Keratinocyte (primary cell): ENCODE measurements around the gene C10orf90. TPM values are rescaled to one million over a fixed set of nuclear protein-coding genes. Genes with fewer than 3 reads are reported as not detected.

Source experiments
- DNase-seq: peaks from one replicate; pipeline ENCODE4 v3.0.0-alpha.2; 2011; ENCODE audit warnings: low read depth, missing footprints, low spot score
- FAIRE-seq: peaks from 2 replicates; lab custom pipeline; 2011; peaks lifted over from hg19 to GRCh38; lab: Jason Lieb, UNC
- H2AFZ ChIP-seq: 2 replicates; pipeline ENCODE4 v1.6.0; 2012; ENCODE audit warnings: low read length, control low read depth, inconsistent platforms; ENCODE audit not compliant: control insufficient read depth
- H3K27ac ChIP-seq: 2 replicates; pipeline ENCODE4 v1.5.1; 2011; ENCODE audit warnings: low read length; ENCODE audit not compliant: control insufficient read depth, insufficient read depth
- H3K27me3 ChIP-seq: 3 replicates; pipeline ENCODE4 v1.6.0; 2011; ENCODE audit warnings: low read length; ENCODE audit not compliant: control insufficient read depth, insufficient read depth; ENCODE audit errors: extremely low read depth
- H3K36me3 ChIP-seq, 2 experiments: 2 replicates in 1 of 2; 3 replicates in 1 of 2; pipeline ENCODE4 v1.5.1; 2011; ENCODE audit warnings: low read length in 2 of 2, mild to moderate bottlenecking in 1 of 2; ENCODE audit not compliant: control insufficient read depth in 2 of 2, insufficient read depth in 2 of 2; ENCODE audit errors: extremely low read depth in 1 of 2
- H3K4me1 ChIP-seq: 3 replicates; pipeline ENCODE4 v1.5.1; 2011; ENCODE audit warnings: low read length; ENCODE audit not compliant: control insufficient read depth, insufficient read depth; ENCODE audit errors: extremely low read depth
- H3K4me2 ChIP-seq: 3 replicates; pipeline ENCODE4 v1.6.0; 2011; ENCODE audit warnings: low read depth, low read length; ENCODE audit not compliant: control insufficient read depth, insufficient read depth; ENCODE audit errors: extremely low read depth
- H3K4me3 ChIP-seq, 3 experiments: fragments of 200-600 bp in 1 of 3; sonication (generic) in 1 of 3; 2 replicates in 2 of 3; 3 replicates in 1 of 3; pipeline ENCODE4 v1.5.1; 2011 to 2016; ENCODE audit warnings: low read length in 3 of 3, mild to moderate bottlenecking in 3 of 3, control low read depth in 2 of 3, inconsistent platforms in 1 of 3, low read depth in 1 of 3, mixed read lengths in 1 of 3, mixed run types in 1 of 3, moderate library complexity in 1 of 3; ENCODE audit not compliant: control insufficient read depth in 2 of 3, insufficient read depth in 2 of 3; ENCODE audit errors: extremely low read depth in 1 of 3
- H3K79me2 ChIP-seq: 2 replicates; pipeline ENCODE4 v1.6.0; 2012; ENCODE audit warnings: low read length; ENCODE audit not compliant: control insufficient read depth, insufficient read depth
- H3K9ac ChIP-seq: 3 replicates; pipeline ENCODE4 v1.6.0; 2011; ENCODE audit warnings: low read length; ENCODE audit not compliant: control insufficient read depth, insufficient read depth; ENCODE audit errors: extremely low read depth
- H3K9me1 ChIP-seq: 3 replicates; pipeline ENCODE4 v1.6.0; 2011; ENCODE audit warnings: low read length; ENCODE audit not compliant: control insufficient read depth, insufficient read depth; ENCODE audit errors: extremely low read depth
- H3K9me3 ChIP-seq: 2 replicates; pipeline ENCODE4 v1.5.1; 2012; ENCODE audit warnings: low read depth, low read length; ENCODE audit not compliant: control insufficient read depth
- H4K20me1 ChIP-seq: 3 replicates; pipeline ENCODE4 v1.6.0; 2011; ENCODE audit warnings: low read length; ENCODE audit not compliant: control insufficient read depth, insufficient read depth; ENCODE audit errors: extremely low read depth
- CTCF ChIP-seq, 3 experiments: IDR thresholded peaks in 1 of 3; conservative IDR thresholded peaks in 1 of 3; optimal IDR thresholded peaks in 1 of 3; 2 replicates in 2 of 3; 3 replicates in 1 of 3; pipeline versions ENCODE3 to v1.5.1; 2011; ENCODE audit warnings: low read length in 3 of 3, mild to moderate bottlenecking in 3 of 3, moderate library complexity in 2 of 3, control low read depth in 1 of 3, inconsistent platforms in 1 of 3; ENCODE audit not compliant: insufficient read depth in 2 of 3; ENCODE audit errors: extremely low read depth in 1 of 3
- EZH2 ChIP-seq: IDR thresholded peaks from one replicate; pipeline ENCODE4 v1.6.1; 2012; ENCODE audit warnings: inconsistent platforms, mild to moderate bottlenecking, low read length, moderate library complexity
- dilution Hi-C: fragments of 300-500 bp; cut with MboI; formaldehyde crosslinking; loops from one replicate; pipeline ENCODE4 v1.7.0; 2020; ENCODE audit warnings: low sequenced_read_pairs; ENCODE audit not compliant: extremely low pct_ligation_motif_present
- polyA plus RNA-seq, 5 experiments: library from polyadenylated mRNA; depleted of rRNA in 3 of 5; stranded (reverse) in 3 of 5; stranded (forward) in 1 of 5; unstranded in 1 of 5; fragments of >200 nt; gene quantifications; 1 replicate in 1 of 5; 2 replicates in 3 of 5; 3 replicates in 1 of 5; pipeline versions ENCODE4 v1.2.1 to v1.2.3, GENCODE V29; 2011 to 2012; ENCODE audit warnings: missing spikeins in 2 of 5, low read depth in 1 of 5, low replicate concordance in 1 of 5

Gene C10orf90
- polyA plus RNA-seq, 1 donor (not counting 4 experiments of a cell fraction or from before 2014, with no cell fraction given): not detected

- dilution Hi-C loops: no loop called here
- Histone ChIP-seq H3K4me1 (no peaks in the 10 kb centered on the region), H3K79me2 (no peaks in the 10 kb centered on the region), H3K4me2 (no peak overlapping the region), H4K20me1 (no peaks in the 10 kb centered on the region), H3K27ac (no peak overlapping the region), H3K36me3 (no peaks in the 10 kb centered on the region), H3K9me3 (no peaks in the 10 kb centered on the region), H3K9ac (no peak overlapping the region), H3K4me3 (no peak overlapping the region), H2AFZ (no peak overlapping the region), H3K27me3 (no peaks in the 10 kb centered on the region), H3K9me1 (no peaks in the 10 kb centered on the region)
- no peak for DNase-seq
- TF ChIP-seq EZH2 (no peak), CTCF (optimal IDR thresholded peaks at IDR 0.05 in 1 of 3, IDR thresholded peaks at IDR 0.05 in 1 of 3, conservative IDR thresholded peaks at IDR 0.05 in 1 of 3; ENCODE audit: extremely low read depth in 1 of 3, insufficient read depth in 2 of 3, low read length in 3 of 3) (no peak)
- no peak for FAIRE-seq
Measured at GRCh38 chr10:126701526-126701925, 31.0 kb upstream of the C10orf90 start.

- Histone ChIP-seq H3K27ac (no peak overlapping the region), H3K4me3 (no peak overlapping the region), H2AFZ (no peak overlapping the region), H3K79me2 (no peaks in the 10 kb centered on the region), H3K9me1 (no peaks in the 10 kb centered on the region), H4K20me1 (no peaks in the 10 kb centered on the region), H3K36me3 (no peaks in the 10 kb centered on the region), H3K4me2 (no peak overlapping the region), H3K27me3 (no peaks in the 10 kb centered on the region), H3K9ac (no peak overlapping the region), H3K9me3 (no peaks in the 10 kb centered on the region), H3K4me1 (no peaks in the 10 kb centered on the region)
- DNase-seq: no peak
- dilution Hi-C loops: no loop called here
- TF ChIP-seq EZH2: no peak
- TF ChIP-seq CTCF (optimal IDR thresholded peaks at IDR 0.05 in 1 of 3, IDR thresholded peaks at IDR 0.05 in 1 of 3, conservative IDR thresholded peaks at IDR 0.05 in 1 of 3; ENCODE audit: extremely low read depth in 1 of 3, insufficient read depth in 2 of 3, low read length in 3 of 3): no peak
- FAIRE-seq: no peak
Measured at GRCh38 chr10:126696684-126697083, 26.2 kb upstream of the C10orf90 start.
